Cardiac fibroblast (primary cell): ENCODE measurements around the gene SIK2.
"Not testable (repeated sequence)": the region's sequence is repeated elsewhere in the genome, so short reads cannot be mapped to it uniquely, and the experiment has no call there.

Experiments used
- DNase-seq, 2 donors: peaks; one replicate each; pipeline versions ENCODE4 v3.0.0 to v3.0.0-alpha.2; 2010; ENCODE audit warnings: low read depth in 2 of 2
- H3K4me3 ChIP-seq, 2 donors: replicated peaks in 1 of 2; 1 replicate in 1 of 2; 2 replicates in 1 of 2; pipeline ENCODE4 v1.5.1; 2011; ENCODE audit warnings: low read depth in 2 of 2, low read length in 2 of 2, mild to moderate bottlenecking in 2 of 2, moderate library complexity in 1 of 2
- TF ChIP-seq, protein P1 (sequence below): IDR thresholded peaks from one replicate; pipeline ENCODE4 v1.5.1; 2011; ENCODE audit warnings: low read depth, mild to moderate bottlenecking, low read length, inconsistent platforms

SIK2 gene

GRCh38 chr11:111707691-111708067 is 105.4 kb downstream of the SIK2 start:
- no peak for DNase-seq
- TF ChIP-seq, protein P1, sequence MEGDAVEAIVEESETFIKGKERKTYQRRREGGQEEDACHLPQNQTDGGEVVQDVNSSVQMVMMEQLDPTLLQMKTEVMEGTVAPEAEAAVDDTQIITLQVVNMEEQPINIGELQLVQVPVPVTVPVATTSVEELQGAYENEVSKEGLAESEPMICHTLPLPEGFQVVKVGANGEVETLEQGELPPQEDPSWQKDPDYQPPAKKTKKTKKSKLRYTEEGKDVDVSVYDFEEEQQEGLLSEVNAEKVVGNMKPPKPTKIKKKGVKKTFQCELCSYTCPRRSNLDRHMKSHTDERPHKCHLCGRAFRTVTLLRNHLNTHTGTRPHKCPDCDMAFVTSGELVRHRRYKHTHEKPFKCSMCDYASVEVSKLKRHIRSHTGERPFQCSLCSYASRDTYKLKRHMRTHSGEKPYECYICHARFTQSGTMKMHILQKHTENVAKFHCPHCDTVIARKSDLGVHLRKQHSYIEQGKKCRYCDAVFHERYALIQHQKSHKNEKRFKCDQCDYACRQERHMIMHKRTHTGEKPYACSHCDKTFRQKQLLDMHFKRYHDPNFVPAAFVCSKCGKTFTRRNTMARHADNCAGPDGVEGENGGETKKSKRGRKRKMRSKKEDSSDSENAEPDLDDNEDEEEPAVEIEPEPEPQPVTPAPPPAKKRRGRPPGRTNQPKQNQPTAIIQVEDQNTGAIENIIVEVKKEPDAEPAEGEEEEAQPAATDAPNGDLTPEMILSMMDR, result no peak
- H3K4me3 ChIP-seq, result no peak overlapping the region

GRCh38 chr11:111714522-111714921 is 112.3 kb downstream of the SIK2 start:
- TF ChIP-seq, protein P1, result no peak
- DNase-seq, result no peak

DNA sequence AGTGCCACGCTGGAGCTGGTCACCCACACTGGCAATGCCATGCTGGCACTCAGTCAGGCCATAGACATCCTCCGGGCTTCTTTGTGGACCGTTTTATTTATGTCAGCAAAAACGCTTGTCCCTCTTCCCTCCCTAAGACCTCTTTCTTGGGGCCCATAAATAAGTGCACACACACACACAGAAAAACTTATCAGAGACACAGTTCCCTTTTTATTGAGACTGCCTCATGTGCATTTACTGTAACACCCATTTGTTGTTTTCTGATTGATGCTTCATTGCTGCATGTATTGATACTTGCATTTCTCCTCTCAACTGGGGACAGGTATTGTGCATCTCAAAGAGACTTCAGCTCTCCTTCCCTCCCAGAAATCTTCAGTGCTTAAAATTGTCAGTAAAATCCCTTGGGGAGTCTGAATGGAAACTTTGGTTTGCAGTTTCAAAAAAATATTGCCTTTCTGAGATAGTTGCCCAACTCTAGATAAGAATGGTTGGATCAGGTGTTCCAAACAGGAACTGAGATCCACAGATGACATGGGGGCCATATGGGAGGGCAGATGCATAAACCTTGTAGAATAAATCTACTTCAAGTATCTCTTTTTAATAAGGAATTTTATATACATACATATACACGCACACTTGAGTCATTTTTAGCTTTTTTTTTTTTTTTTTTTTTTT is 113.0 kb downstream of the SIK2 start:
- TF ChIP-seq, protein P1, result no peak
- no peak overlapping the region for H3K4me3 ChIP-seq
- no peak for DNase-seq

More at GRCh38 chr11:111714522-111714921, 112.3 kb downstream of the SIK2 start:
- no peak overlapping the region for H3K4me3 ChIP-seq

DNA sequence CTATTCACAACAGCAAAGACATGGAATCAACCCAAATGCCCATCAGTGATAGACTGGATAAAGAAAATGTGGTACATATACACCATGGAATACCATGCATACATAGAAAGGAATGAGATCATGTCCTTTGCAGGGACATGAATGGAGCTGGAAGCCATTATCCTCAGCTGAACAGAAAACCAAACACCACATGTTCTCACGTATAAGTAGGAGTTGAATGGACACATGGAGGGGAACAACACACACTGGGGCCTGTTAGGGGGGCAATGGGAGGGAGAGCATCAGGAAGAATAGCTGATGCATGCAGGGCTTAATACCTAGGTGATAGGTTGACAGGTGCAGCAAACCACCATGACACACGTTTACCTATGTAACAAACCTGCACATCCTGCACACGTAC is 115.4 kb downstream of the SIK2 start:
- not testable (repeated sequence) for DNase-seq, H3K4me3 ChIP-seq

GRCh38 chr11:111718436-111718835 is 116.2 kb downstream of the SIK2 start:
- peak; percentile 56 to 73 for DNase-seq
- no peak overlapping the region for H3K4me3 ChIP-seq
- TF ChIP-seq, protein P1, result no peak

DNA sequence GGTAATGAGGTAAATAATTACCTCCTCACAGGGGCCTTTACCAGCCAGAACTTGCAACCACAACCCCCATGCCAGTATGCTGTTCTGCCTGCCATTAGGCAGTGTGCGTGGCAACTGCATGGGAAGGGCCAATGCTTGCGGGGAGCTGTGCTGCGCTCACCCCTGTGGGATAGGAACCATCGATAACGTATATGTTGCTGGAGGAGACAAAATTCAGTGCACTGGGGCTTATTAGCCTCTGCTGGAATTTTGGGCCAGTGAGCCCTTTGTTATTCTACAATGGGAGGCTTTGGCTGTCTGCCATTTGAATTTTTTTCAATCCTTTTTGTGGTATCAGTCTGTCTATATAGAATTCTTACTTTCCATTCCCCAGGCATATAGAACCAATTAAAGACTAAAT is 116.6 kb downstream of the SIK2 start:
- peak; percentile 33 to 41 for DNase-seq
- H3K4me3 ChIP-seq, result no peak overlapping the region
- TF ChIP-seq, protein P1, result no peak

GRCh38 chr11:111719379-111719778 is 117.1 kb downstream of the SIK2 start:
- TF ChIP-seq, protein P1, result no peak
- no peak overlapping the region for H3K4me3 ChIP-seq
- DNase-seq, result no peak
